Measurements from ENCODE around the gene ICAM3.
"Not testable (repeated sequence)": the region's sequence is repeated elsewhere in the genome, so short reads cannot be mapped to it uniquely, and the experiment has no call there.

ICAM3 gene

DNA sequence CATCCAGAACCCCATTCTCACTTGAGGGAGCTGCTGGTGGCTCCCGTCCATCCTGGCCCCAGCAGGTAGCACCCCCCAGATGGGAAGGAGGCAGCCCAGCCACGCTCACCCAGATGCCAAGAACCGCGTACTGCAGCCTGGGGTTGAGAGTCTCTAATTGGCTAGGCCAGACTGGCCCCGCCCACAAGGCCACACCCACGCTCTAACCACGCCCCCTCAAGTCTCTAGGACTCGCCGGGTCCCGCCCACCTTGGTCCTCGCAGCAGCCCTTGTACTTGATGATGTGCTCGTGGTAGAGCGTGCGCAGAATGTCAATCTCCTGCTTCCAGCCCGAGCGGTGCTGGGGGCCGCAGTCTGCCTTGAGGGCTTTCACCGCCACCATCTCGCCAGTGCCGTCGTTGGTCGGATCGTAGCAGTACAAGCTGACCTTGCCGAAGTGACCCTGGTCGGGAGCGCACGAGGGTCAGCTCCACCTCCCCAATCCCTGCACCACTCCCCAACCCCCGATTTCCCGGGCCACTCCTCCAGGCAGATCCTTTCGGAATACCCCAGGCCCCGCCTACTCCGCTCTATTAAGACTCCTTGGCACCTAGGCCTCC is 14.5 kb upstream of the ICAM3 start:
- no peak overlapping the region for H3K4me3 ChIP-seq (ENCODE audit: low read depth, low read length)
- no peak for DNase-seq (ENCODE audit: low read depth)

- no peak for DNase-seq (ENCODE audit: low read depth)
- H3K4me3 ChIP-seq (ENCODE audit: low read depth, low read length), result no peak overlapping the region
Observed at GRCh38 chr19:10352764-10353671, 13.6 kb upstream of the ICAM3 start.

- DNase-seq (ENCODE audit: low read depth), result no peak
Observed at GRCh38 chr19:10346509-10346908, 7.1 kb upstream of the ICAM3 start.

GRCh38 chr19:10344780-10345179 is 5.4 kb upstream of the ICAM3 start:
- H3K4me3 ChIP-seq (ENCODE audit: low read depth, low read length), result no peak overlapping the region
- no peak for DNase-seq (ENCODE audit: low read depth)

More at GRCh38 chr19:10346509-10346908, 7.1 kb upstream of the ICAM3 start:
- H3K4me3 ChIP-seq (ENCODE audit: low read depth, low read length), result no peak overlapping the region

DNA sequence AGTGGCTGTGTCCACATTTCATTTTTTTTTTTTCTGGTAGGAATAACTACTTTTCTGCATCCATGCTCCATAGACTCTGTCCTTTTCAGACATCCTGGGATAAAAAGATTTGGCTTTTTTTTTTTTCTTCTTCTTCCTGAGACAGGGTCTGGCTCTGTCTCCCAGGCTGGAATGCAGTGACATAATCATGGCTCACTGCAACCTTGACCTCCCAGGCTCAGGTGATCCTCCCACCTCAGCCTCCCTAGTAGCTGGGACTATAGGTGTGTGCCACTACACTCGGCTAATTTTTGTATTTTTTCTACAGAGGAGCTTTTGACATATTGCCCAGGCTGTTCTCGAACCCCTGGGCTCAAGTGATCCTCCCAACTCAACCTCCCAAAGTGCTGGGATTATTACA is 4.1 kb upstream of the ICAM3 start:
- no peak overlapping the region for H3K4me3 ChIP-seq (ENCODE audit: low read depth, low read length)
- no peak for DNase-seq (ENCODE audit: low read depth)

- H3K4me3 ChIP-seq (ENCODE audit: low read depth, low read length), result no peak overlapping the region
- DNase-seq (ENCODE audit: low read depth), result no peak
Observed at GRCh38 chr19:10339977-10340376, 553 bp upstream of the ICAM3 start.

DNA sequence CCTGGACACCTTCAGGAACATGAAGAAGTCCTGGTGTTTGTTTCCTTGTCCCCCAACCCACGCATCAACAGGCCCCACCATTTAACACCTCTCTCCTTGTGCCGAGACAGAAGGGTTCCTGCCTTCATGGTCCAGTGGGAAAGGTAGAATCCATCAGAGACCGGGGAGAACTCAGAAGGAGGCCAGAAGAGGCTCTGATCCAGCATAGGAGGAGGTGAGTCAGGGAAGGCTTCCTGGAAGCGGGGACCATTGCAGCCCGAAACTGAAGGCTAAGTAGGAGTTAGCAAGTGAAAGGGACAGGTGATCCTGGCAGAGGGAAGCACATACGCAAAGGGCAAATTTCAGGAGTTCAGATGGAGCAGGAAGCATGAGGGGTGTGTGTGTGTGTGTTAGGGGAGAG is 484 bp downstream of the ICAM3 start:
- no peak overlapping the region for H3K4me3 ChIP-seq (ENCODE audit: low read depth, low read length)
- no peak for DNase-seq (ENCODE audit: low read depth)

- not testable (repeated sequence) for DNase-seq (ENCODE audit: low read depth); H3K4me3 ChIP-seq (ENCODE audit: low read depth, low read length)
Observed at GRCh38 chr19:10336725-10337124, 2.7 kb downstream of the ICAM3 start.

DNA sequence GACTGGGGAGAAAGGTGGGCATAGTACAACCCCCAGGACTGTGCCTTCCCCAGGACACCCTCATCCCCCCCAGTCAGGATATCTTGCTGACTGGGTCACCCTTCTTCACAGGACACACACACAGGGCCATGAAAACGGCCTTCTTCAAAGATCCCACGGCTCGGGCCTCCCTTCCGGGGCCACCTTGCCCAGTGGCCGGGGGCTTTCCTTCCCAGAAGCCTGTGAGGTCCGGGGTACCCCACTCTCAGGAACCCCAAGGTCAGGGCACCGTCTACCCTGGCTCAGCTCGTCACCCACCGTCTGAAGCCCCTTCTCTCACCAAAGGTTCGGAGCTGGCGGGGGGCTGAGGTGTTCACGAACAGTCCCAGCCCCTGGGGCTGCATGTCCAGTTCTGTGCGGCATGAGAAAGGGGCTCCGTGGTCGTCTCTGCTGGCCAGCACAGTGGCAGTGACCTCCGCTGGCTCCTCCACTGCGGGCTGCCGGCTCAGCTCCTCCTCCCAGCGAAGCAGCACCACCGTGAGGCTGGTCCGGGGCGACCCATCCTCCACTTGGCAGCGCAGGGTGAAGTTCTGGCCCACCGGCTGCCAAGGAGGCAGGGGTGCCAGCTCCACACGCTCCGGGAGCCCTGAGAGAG is 4.0 kb downstream of the ICAM3 start:
- peak overlapping the region; percentile 80 for H3K4me3 ChIP-seq (ENCODE audit: low read depth, low read length)
- no peak for DNase-seq (ENCODE audit: low read depth)

DNA sequence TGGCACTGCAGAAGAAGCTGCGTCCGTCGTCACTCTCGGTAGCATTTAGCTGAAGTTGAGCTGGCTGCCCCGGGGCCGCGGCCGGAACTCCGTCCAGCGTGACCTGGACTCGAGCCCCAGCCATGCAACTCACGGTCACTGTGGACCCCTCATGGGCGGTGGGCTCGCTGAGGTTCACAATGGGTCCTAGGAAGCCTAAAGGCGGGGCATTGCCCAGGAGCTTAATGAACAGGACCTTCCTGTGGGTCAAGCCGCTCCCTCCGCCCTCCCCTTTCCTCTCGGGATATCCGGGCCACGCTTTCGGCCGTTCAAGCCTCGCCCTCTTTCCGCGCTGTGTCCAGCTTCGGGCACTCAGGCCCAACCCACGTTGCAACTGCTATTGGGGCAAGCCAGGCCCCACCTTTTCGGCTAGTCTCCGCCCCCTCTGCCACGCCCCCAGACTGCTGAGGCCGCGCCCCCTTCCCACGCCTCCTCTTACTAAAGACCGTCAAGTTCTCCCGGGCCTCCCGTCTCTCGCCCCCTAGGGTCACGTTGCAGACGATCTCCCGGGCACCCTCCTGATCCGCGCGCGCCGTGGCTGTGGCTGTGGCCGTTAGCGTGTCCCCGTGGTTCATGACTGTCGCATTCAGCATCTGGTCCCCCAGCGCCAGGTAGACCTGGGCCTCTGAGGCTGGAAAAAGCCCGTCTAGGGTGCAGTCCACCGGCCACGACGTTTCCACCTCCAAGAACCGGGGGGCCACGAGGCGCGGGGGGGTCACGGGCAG is 4.7 kb downstream of the ICAM3 start:
- DNase-seq (ENCODE audit: low read depth), result peak; percentile 85
- peak overlapping the region; percentile 80 for H3K4me3 ChIP-seq (ENCODE audit: low read depth, low read length)

DNA sequence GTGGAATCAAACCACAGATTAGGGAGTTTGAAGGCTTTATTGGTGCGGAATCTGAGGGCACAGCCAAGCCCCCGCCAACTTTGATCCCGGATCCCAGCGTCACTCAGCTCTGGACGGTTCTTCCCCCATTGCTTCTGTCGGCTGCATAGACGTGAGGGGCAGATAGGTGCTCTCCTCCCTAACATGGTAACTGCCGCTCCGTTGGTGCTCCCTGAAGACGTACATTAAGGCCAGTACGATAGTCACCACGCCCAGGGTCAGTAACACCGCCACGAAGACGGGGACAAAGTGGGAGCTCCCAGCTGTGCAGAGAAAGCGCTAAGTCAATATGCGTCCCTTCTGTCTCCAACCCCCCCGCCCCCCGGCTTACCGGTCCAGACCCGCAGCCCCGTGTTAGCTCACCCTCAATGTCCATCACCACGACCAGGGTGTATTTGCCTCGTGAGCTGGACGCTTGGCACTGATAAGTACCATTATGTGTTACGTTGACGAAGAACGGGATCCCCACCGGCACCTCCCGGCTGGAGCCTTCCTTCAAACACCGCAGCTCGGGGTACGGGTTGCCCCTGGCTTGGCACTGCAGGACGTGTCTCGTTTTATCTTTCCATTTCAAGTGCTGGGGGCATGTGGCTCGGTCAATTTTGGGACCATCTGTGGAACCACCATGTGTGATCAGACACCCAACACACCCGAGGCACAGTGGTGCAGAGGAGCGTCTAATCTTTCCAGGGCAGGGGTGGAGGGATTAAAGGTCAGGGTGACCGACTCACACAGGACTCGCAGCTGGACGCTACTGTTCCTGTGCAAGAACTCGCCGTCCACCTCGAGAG is 5.5 kb downstream of the ICAM3 start:
- peak overlapping the region; percentile 80 for H3K4me3 ChIP-seq (ENCODE audit: low read depth, low read length)
- DNase-seq (ENCODE audit: low read depth), result no peak

GRCh38 chr19:10332965-10333757 is 6.3 kb downstream of the ICAM3 start, which contains the start of gene RAVER1:
Gene RAVER1 (minus strand): TSS chr19:10333529. CDS start chr19:10333507, 22 bp downstream.
- DNase-seq (ENCODE audit: low read depth), result peak; percentile 92
- peak within 1 kb of the TSS; percentile 80 for H3K4me3 ChIP-seq (ENCODE audit: low read depth, low read length)

GRCh38 chr19:10332158-10332964 is 7.1 kb downstream of the ICAM3 start:
- peak overlapping the region; percentile 80 for H3K4me3 ChIP-seq (ENCODE audit: low read depth, low read length)
- DNase-seq (ENCODE audit: low read depth), result no peak

- no peak overlapping the region for H3K4me3 ChIP-seq (ENCODE audit: low read depth, low read length)
- DNase-seq (ENCODE audit: low read depth), result no peak
Observed at GRCh38 chr19:10329555-10329954, 9.9 kb downstream of the ICAM3 start.

- no peak for DNase-seq (ENCODE audit: low read depth)
Observed at GRCh38 chr19:10328558-10329429, 10.6 kb downstream of the ICAM3 start.

GRCh38 chr19:10327793-10328192 is 11.6 kb downstream of the ICAM3 start:
- no peak for DNase-seq (ENCODE audit: low read depth)
- H3K4me3 ChIP-seq (ENCODE audit: low read depth, low read length), result no peak overlapping the region

More at GRCh38 chr19:10328558-10329429, 10.6 kb downstream of the ICAM3 start:
- H3K4me3 ChIP-seq (ENCODE audit: low read depth, low read length), result no peak overlapping the region

Data from skeletal muscle cell (primary cell).